Measurements from ENCODE around the gene GTSE1.

DNA sequence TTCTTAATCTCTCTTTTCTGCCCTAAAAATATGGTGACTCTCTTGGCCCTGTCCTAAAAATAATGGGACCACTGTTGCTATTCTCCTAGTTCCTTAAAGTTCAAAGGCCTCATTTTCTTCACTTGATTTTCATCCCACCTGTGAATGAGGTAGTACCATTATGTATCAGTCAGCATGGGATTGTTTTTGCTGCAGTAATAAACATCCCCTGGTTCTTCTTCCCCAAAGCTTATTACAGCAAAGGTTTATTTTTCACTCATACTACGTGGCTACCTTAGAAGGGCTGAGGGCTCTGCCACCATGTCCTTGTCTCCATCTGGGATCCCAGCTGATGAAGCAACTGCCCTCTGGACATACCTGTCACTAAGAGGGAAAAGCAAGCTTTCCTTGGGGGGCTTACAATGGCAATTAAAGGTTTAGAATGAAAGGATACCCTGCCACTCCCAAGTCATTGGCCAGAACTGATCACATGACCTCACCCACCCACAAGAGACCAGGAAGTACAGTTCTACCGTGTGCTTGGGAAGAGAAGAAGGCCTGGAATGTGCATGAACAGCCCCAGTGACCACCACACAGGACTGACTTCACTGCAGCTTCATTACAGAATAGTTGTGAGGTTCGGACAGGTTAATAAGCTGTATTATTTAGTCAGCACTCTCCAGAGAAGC lies 21.1 kb upstream of the GTSE1 start:
- no peak for TF ChIP-seq POLR2A (IDR thresholded peaks at IDR 0.05)
- TF ChIP-seq, protein P1, sequence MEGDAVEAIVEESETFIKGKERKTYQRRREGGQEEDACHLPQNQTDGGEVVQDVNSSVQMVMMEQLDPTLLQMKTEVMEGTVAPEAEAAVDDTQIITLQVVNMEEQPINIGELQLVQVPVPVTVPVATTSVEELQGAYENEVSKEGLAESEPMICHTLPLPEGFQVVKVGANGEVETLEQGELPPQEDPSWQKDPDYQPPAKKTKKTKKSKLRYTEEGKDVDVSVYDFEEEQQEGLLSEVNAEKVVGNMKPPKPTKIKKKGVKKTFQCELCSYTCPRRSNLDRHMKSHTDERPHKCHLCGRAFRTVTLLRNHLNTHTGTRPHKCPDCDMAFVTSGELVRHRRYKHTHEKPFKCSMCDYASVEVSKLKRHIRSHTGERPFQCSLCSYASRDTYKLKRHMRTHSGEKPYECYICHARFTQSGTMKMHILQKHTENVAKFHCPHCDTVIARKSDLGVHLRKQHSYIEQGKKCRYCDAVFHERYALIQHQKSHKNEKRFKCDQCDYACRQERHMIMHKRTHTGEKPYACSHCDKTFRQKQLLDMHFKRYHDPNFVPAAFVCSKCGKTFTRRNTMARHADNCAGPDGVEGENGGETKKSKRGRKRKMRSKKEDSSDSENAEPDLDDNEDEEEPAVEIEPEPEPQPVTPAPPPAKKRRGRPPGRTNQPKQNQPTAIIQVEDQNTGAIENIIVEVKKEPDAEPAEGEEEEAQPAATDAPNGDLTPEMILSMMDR (IDR thresholded peaks at IDR 0.05): no peak
